Ureter (tissue), 1 donor: ENCODE measurements around the gene STX1A. TPM values are rescaled to one million over a fixed set of nuclear protein-coding genes. Genes with fewer than 3 reads are reported as not detected.
A peak's percentile ranks its signal among the peaks of the same experiment; 100 is the strongest.

Source experiments
- DNase-seq: peaks from one replicate; pipeline ENCODE4 v3.0.0-alpha.2; 2020; ENCODE audit warnings: low spot score
- total RNA-seq: library from RNA; stranded (reverse); gene quantifications from one replicate; pipeline ENCODE4 v1.2.4, GENCODE V29; 2023
- donor health status: DM: yes; HTN: yes; CAD: no.

The STX1A gene
- total RNA-seq, 1 donor from 2014 or later, result 8.4 TPM

DNA sequence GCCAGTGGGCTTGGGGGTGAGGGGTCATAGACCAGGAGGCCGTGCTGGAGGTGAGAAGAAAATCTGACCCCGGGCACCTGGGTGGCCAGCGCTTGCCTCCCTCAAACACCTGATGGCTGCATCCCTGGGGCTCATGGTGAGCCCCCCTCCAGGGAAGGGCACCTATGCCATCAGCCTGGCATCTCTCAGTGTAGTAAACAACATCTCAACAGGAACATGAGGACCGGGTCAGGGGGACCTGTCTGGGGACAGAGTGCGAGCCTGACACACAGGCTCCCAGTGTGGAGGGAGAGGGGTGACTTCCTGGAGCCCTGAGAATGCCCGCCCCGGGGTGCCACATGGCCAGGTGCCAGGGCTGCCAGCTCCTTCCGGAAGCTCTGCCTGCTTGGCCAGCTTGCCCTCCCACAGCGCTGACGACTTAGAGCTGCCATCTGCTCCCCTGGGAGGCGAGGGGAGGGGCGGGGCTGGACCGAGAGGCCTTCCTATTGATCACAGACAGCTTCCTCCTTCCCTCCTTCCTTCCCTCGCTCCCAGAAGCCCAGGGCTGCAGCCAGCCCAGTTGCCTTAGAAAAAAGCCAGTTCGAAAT is 12.3 kb downstream of the STX1A start:
- DNase-seq, result peak; percentile 92

DNA sequence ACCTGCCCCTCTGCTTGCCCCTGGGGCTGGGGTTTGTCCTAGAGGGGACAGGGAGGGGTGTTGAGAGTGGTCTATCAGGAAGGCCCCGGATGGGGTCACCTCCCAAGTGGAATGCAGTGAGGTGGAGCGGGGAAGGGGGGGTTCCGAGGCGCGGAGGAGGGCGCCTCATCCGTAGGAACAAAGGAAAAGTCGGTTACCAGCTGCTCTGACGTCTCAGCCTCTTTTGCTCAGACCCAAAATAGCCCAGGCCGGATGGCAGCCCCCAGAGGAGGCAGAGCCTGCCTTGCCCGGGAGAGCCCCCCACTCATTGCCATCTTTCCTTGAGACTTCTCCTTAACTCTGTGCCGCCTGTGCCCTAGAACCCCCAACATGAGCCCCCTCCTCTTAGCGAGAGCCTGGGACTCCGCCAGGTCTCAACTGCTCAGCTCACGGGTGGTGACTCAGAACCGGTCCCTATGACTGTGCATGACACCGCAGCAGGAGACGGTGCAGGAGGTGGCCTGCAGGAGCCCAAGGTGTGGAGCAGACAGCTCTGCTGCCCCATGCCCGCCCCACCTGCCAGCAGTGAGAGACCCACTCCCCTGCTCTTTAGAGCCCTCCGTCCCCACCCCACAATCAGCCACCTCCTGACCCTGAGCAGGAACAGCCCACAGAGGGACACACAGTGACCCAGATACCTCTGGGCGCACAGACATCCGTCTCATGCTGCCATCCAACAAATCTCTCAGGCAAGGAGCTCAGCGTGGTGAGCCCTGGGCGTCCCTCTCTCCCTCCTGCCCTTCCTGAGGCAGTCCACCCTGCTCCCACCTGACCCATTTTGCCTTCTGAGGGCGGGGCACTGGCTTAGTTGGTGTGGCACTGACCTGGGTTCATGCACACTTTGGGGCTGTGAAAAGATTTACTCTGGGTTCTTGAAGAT is 13.1 kb downstream of the STX1A start:
- DNase-seq, result no peak

DNA sequence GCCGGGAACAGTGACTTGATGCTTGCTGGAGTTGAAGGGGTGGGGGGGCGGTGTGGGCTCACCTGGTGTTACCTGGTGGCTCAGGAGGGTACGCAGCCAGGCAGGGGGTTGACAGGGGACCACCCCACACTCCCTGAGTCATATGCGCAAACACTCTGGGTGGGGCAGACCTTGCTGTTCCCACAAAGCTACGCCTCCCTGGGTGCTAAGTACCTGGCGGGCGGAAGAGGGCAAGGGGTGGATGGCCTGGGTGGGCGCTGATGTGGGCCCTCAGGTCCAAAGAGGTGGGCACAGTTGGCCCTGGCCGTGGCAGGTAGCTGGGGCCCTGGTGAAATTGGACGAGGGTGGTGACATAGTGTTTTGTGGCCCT is 13.9 kb downstream of the STX1A start:
- DNase-seq, result no peak

DNA sequence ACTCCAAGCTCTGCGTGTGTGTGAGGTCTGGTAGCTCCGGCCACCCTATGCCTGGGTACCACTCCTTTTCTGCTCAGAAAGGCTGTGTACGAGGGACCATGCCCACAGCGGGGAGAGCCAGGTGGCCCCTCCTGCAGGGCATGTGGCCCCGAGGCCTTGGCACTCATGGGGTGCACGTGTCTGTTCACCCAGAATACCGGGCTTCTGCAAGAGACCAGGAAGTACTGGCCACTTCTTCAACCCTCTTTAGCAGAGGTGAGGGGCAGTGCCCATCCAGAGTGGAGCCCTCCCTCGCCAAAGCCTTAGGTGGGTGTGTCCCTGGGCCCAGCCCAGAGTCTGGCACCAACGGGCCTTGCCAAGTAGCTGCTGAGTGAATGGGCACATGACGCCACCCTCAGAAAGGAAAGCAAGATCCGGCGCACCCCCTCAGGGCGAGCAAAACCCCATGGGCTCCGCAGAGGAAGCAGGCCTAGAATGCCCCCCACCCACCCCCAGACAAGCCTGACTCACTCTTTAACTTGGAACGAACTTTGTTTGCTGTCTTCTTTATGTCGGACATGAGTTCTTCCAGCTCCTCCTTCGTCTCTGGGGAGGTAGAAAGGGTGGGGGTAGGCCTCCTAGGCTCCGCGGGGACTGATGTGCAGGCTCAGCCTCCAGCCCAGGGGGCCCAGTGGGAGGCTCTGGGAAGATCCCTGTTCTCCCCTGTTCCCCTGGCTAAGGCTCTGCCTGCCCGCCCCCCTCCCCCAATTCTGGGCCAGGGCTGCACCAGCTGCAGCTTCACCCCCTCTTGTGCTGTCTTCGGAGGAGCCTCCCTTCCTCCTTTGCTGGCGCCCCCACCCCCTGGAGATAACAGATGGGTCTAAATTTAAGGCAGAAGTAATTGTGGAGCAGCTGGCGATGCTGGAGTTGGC is 14.6 kb downstream of the STX1A start:
- no peak for DNase-seq

DNA sequence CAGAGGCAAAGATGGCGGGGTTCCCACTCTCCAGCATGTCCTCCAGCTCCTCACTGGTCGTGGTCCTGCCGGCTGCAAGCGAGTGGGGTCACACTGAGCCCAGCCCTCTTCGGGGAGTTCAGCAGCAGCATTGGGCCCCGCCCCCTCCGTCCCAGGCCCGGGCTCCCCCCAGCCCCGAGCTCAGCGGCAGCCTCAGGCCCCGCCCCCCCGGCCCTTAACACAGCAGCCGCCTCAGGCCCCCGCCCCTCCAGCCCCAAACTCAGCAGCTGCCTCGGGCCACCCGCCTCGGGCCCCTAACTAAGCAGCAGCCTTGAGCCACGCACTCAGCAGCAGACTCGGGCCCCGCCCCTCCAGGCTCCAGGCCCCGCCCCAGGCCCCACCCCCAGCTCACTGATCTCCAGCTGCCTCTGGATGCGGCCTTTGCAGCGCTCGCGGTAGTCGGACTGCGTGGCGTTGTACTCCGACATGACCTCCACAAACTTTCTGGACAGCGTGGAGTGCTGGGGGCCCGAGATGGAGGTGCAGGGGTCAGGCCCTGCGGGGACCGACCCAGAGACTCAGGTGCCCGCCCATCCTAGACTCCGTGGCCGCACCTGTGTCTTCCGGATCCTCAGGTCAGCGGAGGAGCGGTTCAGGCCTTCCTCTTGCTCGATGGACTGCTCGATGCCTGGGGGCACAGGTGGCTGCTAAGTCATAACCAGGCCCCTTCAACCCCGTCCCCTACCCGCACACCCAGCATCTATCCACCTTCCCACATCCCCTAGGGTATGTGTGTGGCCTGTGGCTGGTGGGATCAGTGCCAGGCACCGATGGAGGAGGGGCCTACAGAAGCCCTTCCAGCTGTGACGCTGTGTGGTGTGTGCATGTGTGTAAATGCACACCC is 15.5 kb downstream of the STX1A start:
- DNase-seq, result peak; percentile 63

DNA sequence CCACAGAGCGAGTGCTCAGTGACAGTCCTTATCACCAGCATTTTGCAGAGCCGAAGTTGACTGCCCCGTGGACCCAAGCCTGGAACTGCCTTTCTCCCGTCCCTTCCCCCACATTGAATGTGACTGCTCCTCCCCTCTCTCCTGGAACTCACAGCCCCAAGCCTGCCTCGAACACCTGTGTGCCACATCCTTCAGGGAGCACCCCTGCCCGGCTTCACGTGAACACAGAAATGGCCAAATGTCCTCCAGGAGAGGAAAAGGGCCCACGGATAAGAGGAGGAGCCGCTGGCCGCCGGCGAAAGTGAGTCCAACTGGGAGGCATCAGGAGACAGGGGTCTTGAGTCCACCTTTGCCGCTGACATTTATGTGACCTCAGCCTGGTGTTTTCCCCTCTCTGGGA is 16.2 kb downstream of the STX1A start:
- DNase-seq, result no peak

DNA sequence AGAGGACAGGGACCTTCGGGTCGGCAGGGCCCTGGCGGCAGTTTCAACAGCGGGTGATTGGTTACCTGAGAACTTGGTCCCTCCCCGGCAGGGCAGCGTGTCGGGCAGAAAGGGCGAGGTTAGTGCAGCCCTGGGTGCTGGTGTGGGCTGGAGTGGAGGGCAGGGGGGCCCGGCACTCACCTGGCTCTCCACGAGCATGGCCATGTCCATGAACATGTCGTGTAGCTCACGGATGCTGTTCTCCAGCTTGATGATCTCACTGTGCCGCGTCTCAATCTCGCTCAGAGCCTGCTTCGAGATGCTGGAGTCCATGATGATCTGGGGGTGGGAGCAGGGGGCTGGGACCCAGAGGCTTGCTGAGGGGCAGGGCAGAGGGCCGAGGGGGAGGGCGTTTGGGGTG is 16.8 kb downstream of the STX1A start:
- DNase-seq, result no peak

DNA sequence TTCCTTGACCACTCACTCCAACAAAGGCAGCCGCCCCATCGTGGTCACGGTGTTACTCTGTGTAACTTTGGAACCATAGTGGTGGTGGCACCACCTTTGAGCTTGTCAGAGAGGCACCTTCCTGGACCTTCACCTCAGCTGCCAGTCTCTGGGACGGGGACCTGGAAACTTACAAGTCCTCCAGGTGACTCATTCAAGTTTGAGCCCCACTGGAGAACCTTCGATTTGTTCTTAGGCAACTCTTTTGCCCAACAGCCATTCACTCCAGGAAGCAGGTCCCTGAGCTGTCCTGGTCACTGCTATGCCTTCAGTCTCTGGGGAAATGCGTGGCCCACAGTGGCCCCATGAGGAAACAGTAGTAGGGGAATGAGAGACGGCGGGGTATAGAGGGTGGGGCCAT is 17.2 kb downstream of the STX1A start:
- no peak for DNase-seq

DNA sequence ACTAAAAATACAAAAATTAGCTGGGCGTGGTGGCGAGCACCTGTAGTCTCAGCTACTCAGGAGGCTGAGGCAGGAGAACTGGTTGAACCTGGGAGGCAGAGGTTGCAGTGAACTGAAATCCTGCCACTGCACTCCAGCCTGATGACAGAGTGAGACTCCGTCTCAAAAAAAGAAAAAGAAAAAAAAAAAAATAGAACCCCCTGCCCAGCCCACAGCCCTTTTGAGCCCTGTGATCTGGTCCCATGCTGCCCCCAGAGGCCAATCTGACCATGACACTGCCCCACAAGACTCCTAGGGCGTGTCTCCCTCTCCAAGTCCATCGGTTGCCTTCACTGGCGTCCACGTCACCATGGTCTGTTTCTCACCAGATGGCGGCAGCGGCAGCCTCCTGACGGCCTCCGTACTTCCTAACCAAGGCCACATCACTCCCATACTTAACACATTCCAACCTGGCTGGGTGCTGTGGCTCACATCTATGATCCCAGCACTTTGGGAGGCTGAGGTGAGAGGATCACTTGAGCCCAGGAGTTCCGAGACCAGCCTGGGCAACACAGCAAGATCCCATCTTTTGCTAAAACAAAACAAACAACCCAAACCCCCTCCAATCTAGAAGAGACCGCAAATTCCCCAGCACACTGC is 18.0 kb downstream of the STX1A start:
- no peak for DNase-seq

DNA sequence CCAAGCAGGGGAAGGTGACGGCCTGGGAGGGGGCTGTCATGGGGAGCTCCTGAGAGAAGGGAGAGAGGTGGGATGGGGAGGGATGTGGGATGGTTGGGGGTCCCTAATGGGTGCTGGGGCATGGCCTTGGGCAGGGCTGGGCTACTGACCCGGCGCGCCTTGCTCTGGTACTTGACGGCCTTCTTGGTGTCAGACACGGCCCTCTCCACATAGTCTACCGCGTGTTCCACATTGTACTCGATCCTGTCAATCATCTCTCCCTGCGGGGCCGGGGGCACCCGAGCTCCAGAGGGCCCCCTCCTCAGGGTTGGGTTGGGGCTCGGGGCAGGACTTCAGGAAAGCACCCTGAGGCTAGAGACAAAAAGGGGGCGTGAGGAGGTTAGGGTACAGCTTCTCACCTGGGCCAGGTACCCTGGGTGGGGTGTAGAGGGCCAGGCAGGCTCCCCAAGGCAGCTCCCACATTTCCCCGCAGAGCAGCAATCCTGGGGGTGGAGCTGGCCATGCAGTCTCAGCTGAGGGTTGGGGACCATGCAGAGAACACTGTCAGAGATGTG is 18.8 kb downstream of the STX1A start:
- no peak for DNase-seq

DNA sequence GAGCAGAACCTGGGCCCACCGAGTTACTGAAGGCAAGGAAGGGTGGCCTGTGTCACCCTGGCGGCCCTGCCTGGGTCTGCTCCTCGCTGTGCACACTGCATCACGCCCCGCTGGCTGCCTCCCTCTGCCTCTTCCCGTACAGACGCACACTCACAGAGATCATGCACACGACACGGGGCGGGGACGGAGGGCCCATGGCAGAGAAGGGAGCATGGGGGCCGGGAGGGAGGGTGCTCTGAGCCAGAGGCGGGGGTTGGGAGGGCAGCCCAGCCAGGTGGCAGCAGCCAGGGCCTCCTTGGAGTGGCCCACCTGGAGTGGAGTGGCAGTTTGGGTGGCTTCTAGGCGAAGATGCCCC is 19.4 kb downstream of the STX1A start:
- no peak for DNase-seq

DNA sequence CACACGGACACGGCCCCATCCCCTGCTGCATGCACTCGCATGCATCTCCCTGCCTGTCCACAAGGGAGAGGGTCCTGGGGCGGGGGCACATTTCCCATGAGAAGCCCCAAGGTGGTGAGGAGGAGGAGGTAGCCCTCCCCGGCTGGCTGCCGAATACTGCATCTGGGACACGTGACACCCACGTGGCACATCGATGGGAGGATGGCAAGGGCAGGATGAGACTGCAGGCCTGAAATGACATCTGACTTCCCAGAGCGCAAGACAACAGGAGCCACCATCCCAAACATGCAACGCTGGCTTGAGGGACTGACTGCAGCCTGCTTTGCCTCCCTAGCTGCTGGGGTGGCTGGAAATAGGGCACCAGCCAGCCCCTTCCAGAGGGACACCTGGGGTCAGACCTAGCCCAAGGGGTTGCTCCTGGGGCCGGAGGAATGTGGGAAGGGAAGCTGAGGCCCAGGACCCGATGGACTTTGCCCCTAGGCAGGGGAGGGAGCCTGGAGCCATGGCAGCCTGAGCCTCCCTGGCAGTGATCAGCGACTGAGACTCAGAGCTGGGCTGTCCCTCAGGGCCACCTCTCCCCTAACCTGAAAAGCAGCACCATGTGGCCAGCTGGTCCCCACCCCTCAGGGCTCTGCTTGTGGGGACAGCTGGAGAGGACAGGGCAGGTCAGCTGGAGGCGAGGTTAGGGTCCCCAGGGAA is 19.9 kb downstream of the STX1A start:
- DNase-seq, result no peak

DNA sequence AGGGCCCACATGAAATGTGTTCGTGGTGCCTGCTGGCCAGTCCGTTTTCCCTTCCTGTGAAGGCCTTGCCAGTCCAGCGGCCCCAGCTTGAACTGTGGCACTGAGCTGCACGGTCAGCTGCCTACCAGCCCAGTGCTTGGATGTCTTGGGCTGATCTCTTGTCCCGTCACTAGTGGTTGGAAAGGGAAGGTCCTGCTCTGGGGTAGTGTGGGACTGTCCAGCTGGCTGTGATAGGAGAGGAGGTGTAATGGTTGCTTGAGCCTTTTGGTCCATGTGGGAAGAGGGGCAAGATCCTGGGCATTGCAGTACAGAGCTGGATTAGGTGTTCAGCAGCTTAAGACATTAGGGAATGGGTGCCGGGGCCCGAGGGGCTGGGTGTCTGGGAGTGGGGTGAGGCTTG is 21.1 kb downstream of the STX1A start:
- DNase-seq, result no peak

DNA sequence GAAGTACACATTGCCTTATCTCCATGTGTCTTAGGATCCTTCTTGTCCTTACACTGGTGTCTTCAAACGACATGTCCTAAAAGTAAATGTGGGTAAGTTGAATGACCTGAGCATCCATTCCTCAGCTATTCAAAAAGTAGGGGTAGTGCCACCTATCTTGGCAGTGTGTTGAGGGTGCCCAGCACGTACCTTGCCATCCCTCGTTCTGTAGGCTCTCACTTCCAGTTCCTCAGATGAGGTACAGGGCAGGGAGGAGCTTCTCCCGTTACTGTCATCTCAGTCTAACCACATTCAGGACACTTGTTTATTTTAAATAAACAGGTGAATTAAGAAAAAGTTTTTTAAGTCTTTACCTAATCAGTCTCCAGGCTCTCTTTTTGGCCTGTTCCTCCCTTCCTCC is 23.1 kb downstream of the STX1A start:
- no peak for DNase-seq

DNA sequence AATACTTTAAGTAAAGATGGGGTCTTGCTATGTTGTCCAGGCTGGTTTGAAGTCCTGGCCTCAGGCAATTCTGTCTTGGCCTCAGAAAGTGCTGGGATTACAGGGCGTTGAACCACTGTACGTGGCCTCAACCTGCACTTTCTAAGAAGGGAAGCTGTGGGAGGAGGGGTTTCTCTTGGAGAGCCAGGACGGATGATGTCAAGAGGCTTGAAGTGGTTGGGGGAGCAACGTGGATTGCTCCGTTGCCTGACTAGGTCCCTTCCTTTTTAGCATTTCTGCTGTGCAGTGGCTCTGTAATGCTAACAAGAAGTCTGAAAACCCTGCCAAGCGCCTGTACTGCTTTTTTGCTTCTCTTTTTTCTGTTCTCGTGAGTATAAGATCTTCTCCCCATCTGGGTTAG is 28.8 kb downstream of the STX1A start:
- DNase-seq, result no peak

DNA sequence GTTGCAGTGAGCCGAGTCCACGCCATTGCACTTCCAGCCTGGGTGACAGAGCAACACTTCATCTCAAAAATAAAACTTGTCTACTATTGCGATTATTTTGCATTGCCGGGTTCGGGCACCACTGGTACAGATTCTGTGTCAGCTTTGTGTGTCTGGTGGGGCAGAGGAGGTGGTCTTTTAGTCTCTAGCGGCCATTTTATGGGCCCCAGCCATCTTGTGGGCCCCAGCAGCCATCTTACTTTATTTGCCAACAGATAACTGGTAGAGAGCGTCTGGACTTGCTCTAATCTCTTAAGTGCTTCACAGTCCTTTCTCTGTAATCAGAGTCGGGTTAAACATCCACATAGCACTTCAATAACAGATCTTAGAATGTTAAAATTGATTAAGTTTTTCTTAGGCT is 31.2 kb downstream of the STX1A start:
- DNase-seq, result no peak

DNA sequence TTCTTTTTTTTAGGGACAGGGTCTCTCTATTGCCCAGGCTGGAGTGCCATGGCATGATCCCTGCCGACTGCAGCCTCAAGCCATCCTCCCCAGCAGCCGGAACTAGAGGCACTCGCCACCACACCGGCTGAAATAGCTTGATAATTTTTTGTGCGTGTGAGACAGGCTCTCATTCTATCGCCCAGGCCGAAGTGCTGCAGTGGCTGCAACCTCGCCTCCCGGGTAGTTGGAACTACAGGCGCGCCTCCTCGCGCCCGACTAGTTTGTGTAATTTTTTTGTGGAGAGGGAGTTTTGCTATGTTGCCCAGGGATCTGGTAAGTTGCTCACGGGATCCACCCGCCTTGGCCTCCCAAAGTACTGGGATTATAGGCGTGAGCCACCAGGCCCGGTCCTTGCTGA is 34.2 kb downstream of the STX1A start:
- no peak for DNase-seq

DNA sequence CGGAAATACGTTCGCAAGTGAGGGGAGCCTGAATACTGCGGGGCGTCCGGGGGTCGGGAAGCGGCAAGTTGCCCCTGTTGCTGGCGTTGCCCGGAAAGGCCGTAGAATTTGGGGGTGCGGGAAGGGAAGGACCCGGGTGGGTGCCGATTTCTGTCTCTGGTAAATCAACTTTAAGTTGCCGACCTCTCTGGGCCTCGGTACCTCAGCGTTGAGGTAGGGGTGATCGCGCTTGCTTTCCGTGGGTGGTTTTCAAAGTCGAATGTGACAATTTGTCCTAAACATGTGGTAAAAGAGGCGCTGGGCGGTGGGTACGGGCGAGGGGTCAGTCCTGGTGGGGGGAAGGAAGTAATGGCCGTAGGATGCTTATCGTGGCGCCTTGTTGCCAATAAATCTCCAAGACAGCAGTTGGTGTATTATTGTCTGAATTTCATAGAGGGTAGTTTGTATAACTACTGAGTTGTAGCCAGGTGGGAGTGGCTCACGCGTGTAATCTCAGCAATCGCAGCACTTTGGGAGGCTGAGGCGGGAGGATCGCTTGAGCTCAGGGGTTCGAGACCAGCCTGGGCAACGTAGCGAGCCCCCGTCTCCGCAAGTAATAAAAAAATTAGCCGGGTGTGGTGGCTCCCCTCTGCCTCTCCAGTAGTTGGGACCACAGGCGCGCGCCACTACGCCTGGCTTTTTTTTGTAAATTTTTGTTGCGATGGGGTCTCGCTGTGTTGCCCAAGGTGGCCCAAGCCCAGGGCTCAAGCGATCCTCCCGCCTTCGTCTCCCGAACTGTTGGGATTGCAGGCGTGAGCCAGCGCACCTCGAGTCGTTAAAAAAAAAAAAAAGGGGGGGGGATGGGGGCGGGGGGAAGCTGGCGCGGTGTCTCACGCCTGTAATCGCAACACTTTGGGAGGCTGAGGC is 35.4 kb downstream of the STX1A start:
- no peak for DNase-seq
